Measurements from ENCODE around the gene TWIST1.

Gene TWIST1

GRCh38 chr7:19098510-19098909 lies 18.9 kb downstream of the TWIST1 start:
- no peaks in the 10 kb centered on the region for H4K20me1 ChIP-seq (ENCODE audit: insufficient read depth, low read length)
- no peak overlapping the region for H2AFZ ChIP-seq (ENCODE audit: low read depth, low read length)
- H3K9ac ChIP-seq (ENCODE audit: low read length): no peak overlapping the region
- H3K27me3 ChIP-seq (ENCODE audit: low read depth, low read length): no peaks in the 10 kb centered on the region
- H3K4me2 ChIP-seq (ENCODE audit: low read length): no peak overlapping the region
- no peak overlapping the region for H3K27ac ChIP-seq (ENCODE audit: low read length)
- H3K9me3 ChIP-seq (ENCODE audit: insufficient read depth, low read length): no peaks in the 10 kb centered on the region
- no peaks in the 10 kb centered on the region for H3K36me3 ChIP-seq (replicated peaks; ENCODE audit: low read depth, low read length)
- no peak overlapping the region for H3K4me3 ChIP-seq (ENCODE audit: low read length)
- no peaks in the 10 kb centered on the region for H3K4me1 ChIP-seq (ENCODE audit: low read length)
- H3K79me2 ChIP-seq (ENCODE audit: low read length): no peaks in the 10 kb centered on the region
- TF ChIP-seq EZH2phosphoT487 (IDR thresholded peaks at IDR 0.05; ENCODE audit: low read depth) (no peak), CTCF (IDR thresholded peaks at IDR 0.05; ENCODE audit: low read depth, low read length) (no peak)

GRCh38 chr7:19097165-19098055 lies 20.0 kb downstream of the TWIST1 start:
- Histone ChIP-seq H3K4me2 (ENCODE audit: low read length) (no peak overlapping the region), H3K36me3 (replicated peaks; ENCODE audit: low read depth, low read length) (no peaks in the 10 kb centered on the region), H3K27ac (ENCODE audit: low read length) (no peak overlapping the region), H3K27me3 (ENCODE audit: low read depth, low read length) (no peaks in the 10 kb centered on the region), H3K9ac (ENCODE audit: low read length) (no peak overlapping the region), H3K9me3 (ENCODE audit: insufficient read depth, low read length) (no peaks in the 10 kb centered on the region), H4K20me1 (ENCODE audit: insufficient read depth, low read length) (no peaks in the 10 kb centered on the region), H3K79me2 (ENCODE audit: low read length) (no peaks in the 10 kb centered on the region), H2AFZ (ENCODE audit: low read depth, low read length) (no peak overlapping the region), H3K4me3 (ENCODE audit: low read length) (no peak overlapping the region), H3K4me1 (ENCODE audit: low read length) (no peaks in the 10 kb centered on the region)
- no peak for TF ChIP-seq EZH2phosphoT487 (IDR thresholded peaks at IDR 0.05; ENCODE audit: low read depth)
- no peak for TF ChIP-seq CTCF (IDR thresholded peaks at IDR 0.05; ENCODE audit: low read depth, low read length)

GRCh38 chr7:19095353-19095860 lies 22.0 kb downstream of the TWIST1 start:
- Histone ChIP-seq H3K36me3 (replicated peaks; ENCODE audit: low read depth, low read length) (no peaks in the 10 kb centered on the region), H3K27me3 (ENCODE audit: low read depth, low read length) (no peaks in the 10 kb centered on the region), H2AFZ (ENCODE audit: low read depth, low read length) (no peak overlapping the region), H3K9ac (ENCODE audit: low read length) (no peak overlapping the region), H3K4me3 (ENCODE audit: low read length) (no peak overlapping the region), H3K4me2 (ENCODE audit: low read length) (no peak overlapping the region), H3K4me1 (ENCODE audit: low read length) (no peaks in the 10 kb centered on the region), H4K20me1 (ENCODE audit: insufficient read depth, low read length) (no peaks in the 10 kb centered on the region), H3K79me2 (ENCODE audit: low read length) (no peaks in the 10 kb centered on the region), H3K9me3 (ENCODE audit: insufficient read depth, low read length) (no peaks in the 10 kb centered on the region), H3K27ac (ENCODE audit: low read length) (no peak overlapping the region)
- TF ChIP-seq EZH2phosphoT487 (IDR thresholded peaks at IDR 0.05; ENCODE audit: low read depth) (no peak), CTCF (IDR thresholded peaks at IDR 0.05; ENCODE audit: low read depth, low read length) (no peak)

- Histone ChIP-seq H3K79me2 (ENCODE audit: low read length) (no peaks in the 10 kb centered on the region), H2AFZ (ENCODE audit: low read depth, low read length) (no peak overlapping the region), H3K27me3 (ENCODE audit: low read depth, low read length) (no peaks in the 10 kb centered on the region), H3K4me2 (ENCODE audit: low read length) (no peak overlapping the region), H4K20me1 (ENCODE audit: insufficient read depth, low read length) (no peaks in the 10 kb centered on the region), H3K4me1 (ENCODE audit: low read length) (no peaks in the 10 kb centered on the region), H3K9ac (ENCODE audit: low read length) (no peak overlapping the region), H3K4me3 (ENCODE audit: low read length) (no peak overlapping the region), H3K36me3 (replicated peaks; ENCODE audit: low read depth, low read length) (no peaks in the 10 kb centered on the region), H3K27ac (ENCODE audit: low read length) (no peak overlapping the region), H3K9me3 (ENCODE audit: insufficient read depth, low read length) (no peaks in the 10 kb centered on the region)
- TF ChIP-seq CTCF (IDR thresholded peaks at IDR 0.05; ENCODE audit: low read depth, low read length) (no peak), EZH2phosphoT487 (IDR thresholded peaks at IDR 0.05; ENCODE audit: low read depth) (no peak)
These were observed 22.7 kb downstream of the TWIST1 start for GRCh38 chr7:19094598-19095352.
